Osteoblast (primary cell): Measurements from ENCODE around the gene SLC25A10. TPM values are rescaled to one million over a fixed set of nuclear protein-coding genes. Genes with fewer than 3 reads are reported as not detected.

Experiments used
- DNase-seq: peaks from one replicate; pipeline ENCODE4 v3.0.0; 2011; ENCODE audit warnings: low spot score, mixed read lengths; ENCODE audit not compliant: insufficient read length; ENCODE audit errors: missing footprints
- H2AFZ ChIP-seq: 2 replicates; pipeline ENCODE4 v1.6.0; 2011; ENCODE audit warnings: mild to moderate bottlenecking, low read length
- H3K27ac ChIP-seq: 2 replicates; pipeline ENCODE4 v1.5.1; 2011; ENCODE audit warnings: mild to moderate bottlenecking, low read depth, low read length, moderate library complexity
- H3K27me3 ChIP-seq: 2 replicates; pipeline ENCODE4 v1.6.0; 2012; ENCODE audit warnings: mild to moderate bottlenecking, control low read depth, inconsistent platforms, low read length, moderate library complexity; ENCODE audit not compliant: insufficient read depth
- H3K36me3 ChIP-seq: 2 replicates; pipeline ENCODE4 v1.5.1; 2011; ENCODE audit warnings: mild to moderate bottlenecking, low read length, control low read depth, moderate library complexity; ENCODE audit not compliant: insufficient read depth
- H3K4me1 ChIP-seq: 2 replicates; pipeline ENCODE4 v1.5.1; 2011; ENCODE audit warnings: mild to moderate bottlenecking, low read length, control low read depth, moderate library complexity; ENCODE audit not compliant: insufficient read depth
- H3K4me2 ChIP-seq: 2 replicates; pipeline ENCODE4 v1.6.0; 2011; ENCODE audit warnings: mild to moderate bottlenecking, low read length; ENCODE audit not compliant: insufficient read depth
- H3K4me3 ChIP-seq: fragments of 200-600 bp; sonication (generic); 3 replicates; pipeline ENCODE4 v1.5.1; 2012; ENCODE audit warnings: mild to moderate bottlenecking, low read length, inconsistent platforms; ENCODE audit not compliant: insufficient read depth
- H3K79me2 ChIP-seq: 2 replicates; pipeline ENCODE4 v1.6.0; 2012; ENCODE audit warnings: mild to moderate bottlenecking, low read length, control low read depth, inconsistent platforms; ENCODE audit not compliant: insufficient read depth
- H3K9me3 ChIP-seq: 2 replicates; pipeline ENCODE4 v1.5.1; 2011; ENCODE audit warnings: low read depth, low read length, control low read depth
- H4K20me1 ChIP-seq: 2 replicates; pipeline ENCODE4 v1.6.0; 2012; ENCODE audit warnings: mild to moderate bottlenecking, low read length, control low read depth; ENCODE audit not compliant: insufficient read depth
- total RNA-seq: library from RNA; depleted of rRNA; stranded (reverse); fragments of >200 nt; gene quantifications from 2 replicates; pipeline ENCODE4 v1.2.3, GENCODE V29; 2012
- TF ChIP-seq, protein P1 (sequence below): IDR thresholded peaks from 2 replicates; pipeline ENCODE4 v1.5.1; 2011; ENCODE audit warnings: mild to moderate bottlenecking, low read depth, low read length, moderate library complexity; ENCODE audit errors: extremely low read depth

The SLC25A10 gene
- total RNA-seq, 1 donor = 7.6 TPM

DNA sequence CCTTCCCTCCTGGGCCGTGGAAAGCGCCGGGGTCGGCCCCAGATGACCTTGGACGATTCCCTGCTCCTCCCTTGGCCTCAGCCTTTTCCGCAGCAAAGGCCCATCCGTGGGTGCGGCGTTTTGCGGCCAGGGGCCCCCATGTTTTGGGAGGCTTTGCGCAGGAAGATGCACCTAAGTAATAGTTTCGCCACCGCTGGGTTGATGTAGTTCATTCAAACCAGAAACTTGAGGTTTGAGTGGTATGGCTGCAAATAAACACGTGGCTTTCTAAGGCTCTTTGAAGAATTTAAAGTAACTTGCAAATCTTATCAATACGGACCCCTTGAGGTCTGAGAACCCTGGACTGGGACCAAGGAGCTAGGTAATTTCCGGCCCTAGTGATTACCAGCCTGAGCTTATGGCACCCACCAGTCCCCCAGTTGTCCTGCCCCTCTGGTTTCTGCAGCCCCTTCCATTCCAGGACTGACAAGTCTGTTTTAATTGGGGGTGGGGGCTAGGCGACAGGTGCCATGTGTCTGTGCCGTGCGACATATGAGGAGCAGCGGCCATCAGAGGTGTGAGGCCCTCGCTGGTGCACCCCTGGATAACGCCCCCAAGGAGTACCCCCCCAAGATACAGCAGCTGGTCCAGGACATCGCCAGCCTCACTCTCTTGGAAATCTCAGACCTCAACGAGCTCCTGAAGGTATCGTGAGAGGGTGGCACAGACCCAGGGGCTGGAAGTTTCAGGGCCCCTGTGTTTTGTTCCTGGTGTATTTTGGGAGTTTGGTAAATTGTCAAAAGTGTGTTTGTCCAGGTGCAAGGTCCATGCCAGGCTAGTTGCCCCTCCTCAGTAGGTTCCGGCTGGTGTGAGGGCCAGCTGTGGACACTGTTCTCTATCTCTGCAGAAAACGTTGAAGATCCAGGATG, 8.1 kb upstream of the SLC25A10 start:
- Histone ChIP-seq H3K27ac (peak overlapping the region; percentile 96), H4K20me1 (peaks cover 26% of the 10 kb centered on the region), H3K79me2 (peaks cover 56% of the 10 kb centered on the region)

DNA sequence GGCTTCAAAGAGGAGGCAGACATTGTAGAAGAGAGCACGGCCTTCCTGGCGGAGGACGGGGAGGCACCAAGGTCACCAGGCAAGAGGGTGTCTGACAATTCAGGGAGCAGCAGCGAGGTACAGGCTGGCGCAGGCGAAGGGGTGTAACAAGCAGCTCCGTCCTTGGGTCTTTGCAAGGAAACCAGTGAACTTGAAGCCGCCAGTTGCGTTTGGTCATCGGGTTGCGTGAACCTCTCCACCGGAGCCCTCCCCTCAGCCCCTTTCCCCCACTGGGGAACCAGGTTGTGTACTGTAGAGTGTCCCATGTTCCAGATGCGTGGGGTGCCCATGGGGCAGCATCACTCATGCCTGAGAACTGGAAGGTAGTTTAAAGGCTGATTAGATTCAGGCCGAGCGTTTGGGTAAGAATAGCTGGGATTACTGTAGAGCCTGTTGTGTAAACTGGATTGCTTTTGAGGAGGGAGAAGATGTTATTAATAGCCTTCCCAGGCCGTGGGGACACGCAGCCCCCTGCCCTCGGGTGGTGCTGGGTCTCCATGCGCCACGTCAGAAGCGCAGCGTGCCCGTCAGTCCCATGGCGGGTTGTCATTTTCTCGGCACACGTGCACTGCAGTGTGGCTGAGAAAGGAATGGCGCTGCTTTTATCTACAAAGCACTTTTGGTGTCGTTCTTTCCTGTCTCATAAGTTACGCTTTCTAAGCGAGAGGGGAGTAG, 6.4 kb upstream of the SLC25A10 start:
- Histone ChIP-seq H3K4me1 (peaks cover 27% of the 10 kb centered on the region), H3K4me3 (no peak overlapping the region), H3K9me3 (no peaks in the 10 kb centered on the region), H4K20me1 (peaks cover 25% of the 10 kb centered on the region), H3K27me3 (no peaks in the 10 kb centered on the region), H3K36me3 (peaks cover 40% of the 10 kb centered on the region), H3K79me2 (peaks cover 48% of the 10 kb centered on the region), H2AFZ (no peak overlapping the region), H3K27ac (no peak overlapping the region), H3K4me2 (no peak overlapping the region)
- DNase-seq = peak; percentile 57
- TF ChIP-seq, protein P1, sequence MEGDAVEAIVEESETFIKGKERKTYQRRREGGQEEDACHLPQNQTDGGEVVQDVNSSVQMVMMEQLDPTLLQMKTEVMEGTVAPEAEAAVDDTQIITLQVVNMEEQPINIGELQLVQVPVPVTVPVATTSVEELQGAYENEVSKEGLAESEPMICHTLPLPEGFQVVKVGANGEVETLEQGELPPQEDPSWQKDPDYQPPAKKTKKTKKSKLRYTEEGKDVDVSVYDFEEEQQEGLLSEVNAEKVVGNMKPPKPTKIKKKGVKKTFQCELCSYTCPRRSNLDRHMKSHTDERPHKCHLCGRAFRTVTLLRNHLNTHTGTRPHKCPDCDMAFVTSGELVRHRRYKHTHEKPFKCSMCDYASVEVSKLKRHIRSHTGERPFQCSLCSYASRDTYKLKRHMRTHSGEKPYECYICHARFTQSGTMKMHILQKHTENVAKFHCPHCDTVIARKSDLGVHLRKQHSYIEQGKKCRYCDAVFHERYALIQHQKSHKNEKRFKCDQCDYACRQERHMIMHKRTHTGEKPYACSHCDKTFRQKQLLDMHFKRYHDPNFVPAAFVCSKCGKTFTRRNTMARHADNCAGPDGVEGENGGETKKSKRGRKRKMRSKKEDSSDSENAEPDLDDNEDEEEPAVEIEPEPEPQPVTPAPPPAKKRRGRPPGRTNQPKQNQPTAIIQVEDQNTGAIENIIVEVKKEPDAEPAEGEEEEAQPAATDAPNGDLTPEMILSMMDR = no peak

More for the DNA sequence above, 8.1 kb upstream of the SLC25A10 start:
- Histone ChIP-seq H3K9me3 (no peaks in the 10 kb centered on the region), H2AFZ (peak overlapping the region; percentile 25), H3K4me1 (peaks cover 21% of the 10 kb centered on the region), H3K4me2 (peak overlapping the region; percentile 96), H3K27me3 (no peaks in the 10 kb centered on the region), H3K36me3 (peaks cover 49% of the 10 kb centered on the region), H3K4me3 (peak overlapping the region; percentile 93)
- TF ChIP-seq, protein P1 = no peak
- peak; percentile 73 for DNase-seq

DNA sequence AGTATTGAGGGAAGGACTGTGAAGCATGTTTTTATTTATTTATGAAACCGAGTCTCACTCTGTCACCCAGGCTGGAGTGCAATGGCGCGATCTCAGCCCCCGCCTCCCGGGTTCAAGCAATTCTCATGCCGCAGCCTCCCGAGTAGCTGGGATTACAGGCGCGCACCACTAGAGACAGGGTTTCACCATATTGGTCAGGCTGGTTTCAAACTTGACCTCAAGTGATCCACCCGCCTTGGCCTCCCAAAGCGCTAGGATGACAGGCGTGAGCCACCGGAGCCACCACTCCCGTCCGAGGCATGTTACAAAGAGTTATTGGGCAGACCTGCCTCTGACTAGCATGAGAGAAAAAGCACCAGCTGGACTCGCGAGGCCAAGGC, 5.9 kb upstream of the SLC25A10 start:
- H4K20me1 ChIP-seq = peaks cover 19% of the 10 kb centered on the region

More for the DNA sequence above, 5.9 kb upstream of the SLC25A10 start:
- no peak overlapping the region for H3K27ac ChIP-seq
- peaks cover 35% of the 10 kb centered on the region for H3K36me3 ChIP-seq
- H3K4me1 ChIP-seq = peaks cover 32% of the 10 kb centered on the region
- H3K9me3 ChIP-seq = no peaks in the 10 kb centered on the region
- H3K4me2 ChIP-seq = no peak overlapping the region
- no peak overlapping the region for H3K4me3 ChIP-seq
- no peak overlapping the region for H2AFZ ChIP-seq
- TF ChIP-seq, protein P1 = no peak
- H3K79me2 ChIP-seq = peaks cover 43% of the 10 kb centered on the region
- peak; percentile 0 for DNase-seq
- H3K27me3 ChIP-seq = no peaks in the 10 kb centered on the region
